Mesendoderm (in vitro differentiated cells): Measurements from ENCODE around the gene MS4A6E.

ENCODE experiments used
- DNase-seq: peaks from one replicate; pipeline ENCODE4 v3.0.0; 2013
- H2AK5ac ChIP-seq: 2 replicates; pipeline ENCODE4 v1.6.1; 2013; ENCODE audit warnings: low read length, inconsistent platforms
- H2BK120ac ChIP-seq: 2 replicates; pipeline ENCODE4 v1.6.1; 2013; ENCODE audit warnings: low read depth, mild to moderate bottlenecking, low read length, moderate library complexity, mixed read lengths
- H2BK15ac ChIP-seq: replicated peaks from 2 replicates; pipeline ENCODE4 v1.6.1; 2013; ENCODE audit warnings: low read depth, mild to moderate bottlenecking, moderate library complexity
- H2BK5ac ChIP-seq: 2 replicates; pipeline ENCODE4 v1.6.1; 2013; ENCODE audit warnings: low read length, inconsistent platforms
- H3K18ac ChIP-seq: 2 replicates; pipeline ENCODE4 v1.6.1; 2013; ENCODE audit warnings: mild to moderate bottlenecking, low read length, mixed read lengths
- H3K23ac ChIP-seq: one replicate; pipeline ENCODE4 v1.6.1; 2013; ENCODE audit warnings: low read length
- H3K27ac ChIP-seq: 2 replicates; pipeline ENCODE4 v1.5.1; 2013; ENCODE audit warnings: low read depth, mild to moderate bottlenecking, inconsistent platforms, low read length, moderate library complexity
- H3K27me3 ChIP-seq: 2 replicates; pipeline ENCODE4 v1.6.1; 2013; ENCODE audit warnings: low read length, control low read depth, mild to moderate bottlenecking, inconsistent platforms; ENCODE audit not compliant: insufficient read depth, poor library complexity
- H3K36me3 ChIP-seq: 2 replicates; pipeline ENCODE4 v1.6.1; 2013; ENCODE audit warnings: low read length, inconsistent platforms; ENCODE audit not compliant: control insufficient read depth, insufficient read depth
- H3K4ac ChIP-seq: one replicate; pipeline ENCODE4 v1.6.1; 2013; ENCODE audit warnings: low read depth, mild to moderate bottlenecking, low read length, moderate library complexity
- H3K4me1 ChIP-seq: 2 replicates; pipeline ENCODE4 v1.6.1; 2013; ENCODE audit warnings: low read depth, low read length, inconsistent platforms; ENCODE audit not compliant: control insufficient read depth
- H3K4me2 ChIP-seq: 2 replicates; pipeline ENCODE4 v1.6.1; 2013; ENCODE audit warnings: low read length
- H3K4me3 ChIP-seq: 2 replicates; pipeline ENCODE4 v1.5.1; 2013; ENCODE audit warnings: mild to moderate bottlenecking, low read length
- H3K56ac ChIP-seq: one replicate; pipeline ENCODE4 v1.6.1; 2013; ENCODE audit warnings: low read length
- H3K79me1 ChIP-seq: 2 replicates; pipeline ENCODE4 v1.6.1; 2013; ENCODE audit warnings: low read length, inconsistent platforms
- H3K79me2 ChIP-seq: 2 replicates; pipeline ENCODE4 v1.6.1; 2013; ENCODE audit warnings: mild to moderate bottlenecking, low read length; ENCODE audit not compliant: control insufficient read depth, insufficient read depth
- H3K9ac ChIP-seq: 2 replicates; pipeline ENCODE4 v1.6.1; 2013; ENCODE audit warnings: low read length, inconsistent platforms
- H4K5ac ChIP-seq: one replicate; pipeline ENCODE4 v1.6.1; 2013; ENCODE audit warnings: low read length
- H4K8ac ChIP-seq: one replicate; pipeline ENCODE4 v1.6.1; 2013; ENCODE audit warnings: low read depth, mild to moderate bottlenecking, control low read depth, low read length, moderate library complexity
- WGBS: extraction: QIAGEN DNeasy Blood & Tissue Kit; methylation state at CpG from one replicate; pipeline ENCODE4 v1.1.7; 2013; ENCODE audit warnings: low lambda C conversion rate, missing lambda C conversion rate; ENCODE audit not compliant: insufficient coverage; ENCODE audit errors: extremely low coverage; 5-methylcytosine and 5-hydroxymethylcytosine counted together

Gene MS4A6E

GRCh38 chr11:60377401-60378136 lies 50.5 kb downstream of the MS4A6E start:
- Histone ChIP-seq H4K8ac (no peak overlapping the region), H3K4me2 (no peak overlapping the region), H3K36me3 (no peaks in the 10 kb centered on the region), H2BK15ac (no peak overlapping the region), H3K27me3 (no peaks in the 10 kb centered on the region), H3K9ac (no peak overlapping the region), H3K79me2 (no peaks in the 10 kb centered on the region), H3K27ac (no peak overlapping the region), H4K5ac (no peak overlapping the region), H3K4ac (no peak overlapping the region), H3K23ac (no peak overlapping the region), H2AK5ac (no peak overlapping the region), H2BK120ac (no peak overlapping the region), H3K4me1 (no peaks in the 10 kb centered on the region), H2BK5ac (no peak overlapping the region), H3K4me3 (no peak overlapping the region), H3K56ac (no peak overlapping the region), H3K79me1 (no peaks in the 10 kb centered on the region), H3K18ac (no peak overlapping the region)
- WGBS: no CpG with 5 or more reads among the region's 2 CpGs
- no peak for DNase-seq

DNA sequence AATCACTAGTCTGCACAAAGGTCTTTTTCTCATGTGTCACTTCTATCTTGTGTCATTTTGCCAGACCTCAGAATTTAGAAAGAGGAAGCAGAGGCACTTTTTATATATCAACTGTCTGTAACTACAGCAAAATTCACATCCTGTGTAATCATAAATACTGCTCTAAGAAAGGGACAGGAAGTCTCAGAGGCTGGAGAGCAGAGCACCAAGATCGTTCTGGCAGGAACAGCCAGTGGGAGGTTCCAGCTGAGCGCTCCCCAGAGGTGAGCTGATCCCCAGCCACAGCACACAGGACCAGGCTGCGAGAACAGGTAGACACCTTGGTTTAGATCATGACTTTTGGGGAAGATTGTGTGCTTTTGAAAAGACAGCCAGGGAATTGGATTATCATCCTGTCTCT lies 51.3 kb downstream of the MS4A6E start, which contains the start of gene MS4A7:
Gene MS4A7 (plus strand): TSS at position 179 of the 400 bp plus-strand sequence. CDS start 4,610 bp downstream, outside the sequence.
- no peak within 1 kb of the TSS for H2AK5ac ChIP-seq

DNA sequence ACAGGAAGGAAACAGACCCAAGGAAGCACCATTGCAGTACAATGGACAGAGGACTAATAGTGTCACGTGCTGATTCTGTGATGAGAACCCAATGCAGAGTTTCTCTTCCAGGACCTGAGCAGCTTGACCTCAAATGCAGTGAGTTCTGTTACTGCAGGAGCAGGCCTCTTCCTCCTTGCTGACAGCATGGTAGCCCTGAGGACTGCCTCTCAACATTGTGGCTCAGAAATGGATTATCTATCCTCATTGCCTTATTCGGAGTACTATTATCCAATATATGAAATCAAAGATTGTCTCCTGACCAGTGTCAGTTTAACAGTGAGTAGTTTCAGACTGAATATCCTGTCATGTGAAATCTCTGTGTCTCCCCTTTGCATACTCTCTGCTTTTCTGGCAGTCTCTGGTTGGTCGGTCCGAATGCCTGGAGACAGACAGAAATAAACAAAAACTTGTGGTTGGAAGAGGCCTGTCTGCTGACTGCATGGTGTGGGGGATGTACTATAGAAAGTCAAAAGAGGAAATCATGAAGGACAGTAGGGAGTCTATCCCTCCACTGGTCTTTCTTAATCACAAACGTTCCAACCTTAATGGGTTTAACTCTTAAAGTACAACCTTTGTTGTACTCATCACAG lies 62.3 kb downstream of the MS4A6E start:
- Histone ChIP-seq H2BK120ac (no peak overlapping the region), H3K36me3 (no peaks in the 10 kb centered on the region), H4K8ac (no peak overlapping the region), H3K79me2 (no peaks in the 10 kb centered on the region), H3K56ac (no peak overlapping the region), H3K4me1 (no peaks in the 10 kb centered on the region), H3K79me1 (no peaks in the 10 kb centered on the region), H3K18ac (no peak overlapping the region), H3K9ac (no peak overlapping the region), H3K4me2 (no peak overlapping the region), H2BK15ac (no peak overlapping the region), H3K27me3 (no peaks in the 10 kb centered on the region), H4K5ac (no peak overlapping the region), H2AK5ac (no peak overlapping the region), H3K4ac (no peak overlapping the region), H3K4me3 (no peak overlapping the region), H3K27ac (no peak overlapping the region), H3K23ac (no peak overlapping the region), H2BK5ac (no peak overlapping the region)
- DNase-seq: no peak
- WGBS: no CpG with 5 or more reads among the region's 5 CpGs

More for the DNA sequence above, 51.3 kb downstream of the MS4A6E start, which contains the start of gene MS4A7:
- no peak for DNase-seq
- no peak within 1 kb of the TSS for H3K23ac ChIP-seq
- no peak within 1 kb of the TSS for H4K5ac ChIP-seq
- no peak within 1 kb of the TSS for H3K9ac ChIP-seq
- H3K4ac ChIP-seq: no peak within 1 kb of the TSS
- no peak within 1 kb of the TSS for H4K8ac ChIP-seq
- no peaks in the 10 kb centered on the region for H3K27me3 ChIP-seq
- H2BK15ac ChIP-seq: no peak within 1 kb of the TSS
- no peaks in the 10 kb centered on the region for H3K36me3 ChIP-seq
- no peak within 1 kb of the TSS for H3K4me3 ChIP-seq
- no peaks in the 10 kb centered on the region for H3K4me1 ChIP-seq
- no CpG with 5 or more reads among the region's 3 CpGs for WGBS
- H3K18ac ChIP-seq: no peak within 1 kb of the TSS
- H3K79me1 ChIP-seq: no peaks in the 10 kb centered on the region
- no peak within 1 kb of the TSS for H3K4me2 ChIP-seq
- H2BK5ac ChIP-seq: no peak within 1 kb of the TSS
- no peak within 1 kb of the TSS for H3K27ac ChIP-seq
- no peak within 1 kb of the TSS for H2BK120ac ChIP-seq
- H3K56ac ChIP-seq: no peak within 1 kb of the TSS
- no peaks in the 10 kb centered on the region for H3K79me2 ChIP-seq

DNA sequence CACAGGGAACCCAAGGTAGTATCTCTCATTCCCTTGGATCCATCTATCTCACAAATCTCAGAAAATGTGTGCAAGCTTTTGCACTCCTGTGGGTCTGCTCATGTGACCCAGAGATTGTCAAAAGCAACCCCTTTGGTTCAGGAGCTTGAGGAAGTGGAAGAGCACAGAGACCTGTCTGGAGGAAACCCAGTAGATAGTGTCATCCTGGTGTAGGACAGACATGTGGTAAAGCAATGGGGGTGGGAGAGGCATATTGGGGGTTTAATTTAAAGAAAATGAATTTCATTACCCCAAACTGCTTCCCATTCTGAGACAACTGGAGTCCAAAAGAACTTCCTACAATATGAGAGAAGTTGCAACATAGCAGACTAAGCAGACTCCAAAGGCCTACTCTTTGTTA lies 63.4 kb downstream of the MS4A6E start:
- Histone ChIP-seq H2AK5ac (no peak overlapping the region), H3K9ac (no peak overlapping the region), H3K36me3 (no peaks in the 10 kb centered on the region), H3K79me2 (no peaks in the 10 kb centered on the region), H2BK15ac (no peak overlapping the region), H4K5ac (no peak overlapping the region), H3K4me3 (no peak overlapping the region), H2BK120ac (no peak overlapping the region), H3K4me2 (no peak overlapping the region), H4K8ac (no peak overlapping the region), H3K23ac (no peak overlapping the region), H3K79me1 (no peaks in the 10 kb centered on the region), H3K27me3 (no peaks in the 10 kb centered on the region), H3K18ac (no peak overlapping the region), H3K4me1 (no peaks in the 10 kb centered on the region), H3K56ac (no peak overlapping the region), H2BK5ac (no peak overlapping the region), H3K4ac (no peak overlapping the region), H3K27ac (no peak overlapping the region)
- DNase-seq: no peak
